ENCODE measurements around the gene MRPS18A. TPM values are rescaled to one million over a fixed set of nuclear protein-coding genes. Genes with fewer than 3 reads are reported as not detected.
A peak's percentile ranks its signal among the peaks of the same experiment; 100 is the strongest.

The MRPS18A gene
- total and polyA plus RNA-seq, 2 of the 13 experiments (the other 11 are each of a cell fraction or from before 2014, with no cell fraction given), result 87.8 to 89.1 TPM

- TF ChIP-seq GLI4 (CRISPR knock-in tag; IDR thresholded peaks at IDR 0.05; ENCODE audit: borderline replicate concordance) (peak; percentile 45; the same call in 1 of the 2 replicates), ZNF256 (CRISPR knock-in tag; conservative IDR thresholded peaks at IDR 0.05) (no peak), CBX2 (IDR thresholded peaks at IDR 0.05; ENCODE audit: low read depth, low read length) (no peak), CBX2 (CRISPR knock-in tag; IDR thresholded peaks at IDR 0.05; ENCODE audit: low read depth) (0 out of 2 replicates have a peak, but pooled peaks have one; percentile 68), ZBTB33 (CRISPR knock-in tag; IDR thresholded peaks at IDR 0.05) (no peak), LRRFIP1 (CRISPR knock-in tag; conservative IDR thresholded peaks at IDR 0.05) (no peak), SNAPC4 (CRISPR knock-in tag; IDR thresholded peaks at IDR 0.05) (no peak), CEBPB (IDR thresholded peaks at IDR 0.05; ENCODE audit: borderline replicate concordance, low read depth, low read length) (no peak), HNF1A (IDR thresholded peaks at IDR 0.05; ENCODE audit: low read depth) (no peak), HNF1A (CRISPR knock-in tag; IDR thresholded peaks at IDR 0.05; ENCODE audit: borderline replicate concordance) (no peak), ZNF775 (CRISPR knock-in tag; IDR thresholded peaks at IDR 0.05; ENCODE audit: borderline replicate concordance) (no peak), ELK4 (CRISPR knock-in tag; IDR thresholded peaks at IDR 0.05; ENCODE audit: borderline replicate concordance) (0 out of 2 replicates have a peak, but pooled peaks have one; percentile 40)
Observed at GRCh38 chr6:43687437-43688347, at the start of gene MRPS18A (continued).

All from HepG2 (cell line).